PC-9 (cell line): ENCODE results near the gene ZBED6.

ENCODE experiments used
- EZH2 ChIP-seq: fragments of 200-600 bp; sonication (generic); IDR thresholded peaks from 2 replicates; pipeline ENCODE4 v1.8.0; 2017; ENCODE audit warnings: antibody characterized with exemption, low read depth
- TF ChIP-seq, protein P1 (sequence below): fragments of 200-600 bp; sonication (generic); conservative IDR thresholded peaks from 2 replicates; pipeline ENCODE4 v1.6.1; 2017; ENCODE audit warnings: mixed run types, antibody characterized with exemption, mild to moderate bottlenecking, moderate library complexity

- no peak for TF ChIP-seq EZH2
- TF ChIP-seq, protein P1, sequence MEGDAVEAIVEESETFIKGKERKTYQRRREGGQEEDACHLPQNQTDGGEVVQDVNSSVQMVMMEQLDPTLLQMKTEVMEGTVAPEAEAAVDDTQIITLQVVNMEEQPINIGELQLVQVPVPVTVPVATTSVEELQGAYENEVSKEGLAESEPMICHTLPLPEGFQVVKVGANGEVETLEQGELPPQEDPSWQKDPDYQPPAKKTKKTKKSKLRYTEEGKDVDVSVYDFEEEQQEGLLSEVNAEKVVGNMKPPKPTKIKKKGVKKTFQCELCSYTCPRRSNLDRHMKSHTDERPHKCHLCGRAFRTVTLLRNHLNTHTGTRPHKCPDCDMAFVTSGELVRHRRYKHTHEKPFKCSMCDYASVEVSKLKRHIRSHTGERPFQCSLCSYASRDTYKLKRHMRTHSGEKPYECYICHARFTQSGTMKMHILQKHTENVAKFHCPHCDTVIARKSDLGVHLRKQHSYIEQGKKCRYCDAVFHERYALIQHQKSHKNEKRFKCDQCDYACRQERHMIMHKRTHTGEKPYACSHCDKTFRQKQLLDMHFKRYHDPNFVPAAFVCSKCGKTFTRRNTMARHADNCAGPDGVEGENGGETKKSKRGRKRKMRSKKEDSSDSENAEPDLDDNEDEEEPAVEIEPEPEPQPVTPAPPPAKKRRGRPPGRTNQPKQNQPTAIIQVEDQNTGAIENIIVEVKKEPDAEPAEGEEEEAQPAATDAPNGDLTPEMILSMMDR = no peak
Measured at GRCh38 chr1:203756036-203756435, 39.4 kb upstream of the ZBED6 start.
